Amniotic stem cell (primary cell): ENCODE measurements around the gene PACRGL.
"Not testable (repeated sequence)": the region's sequence is repeated elsewhere in the genome, so short reads cannot be mapped to it uniquely, and the experiment has no call there.

Source experiments
- DNase-seq: peaks from one replicate; lab custom pipeline; 2025; lab: John Stamatoyannopoulos, UW

Gene PACRGL

DNA sequence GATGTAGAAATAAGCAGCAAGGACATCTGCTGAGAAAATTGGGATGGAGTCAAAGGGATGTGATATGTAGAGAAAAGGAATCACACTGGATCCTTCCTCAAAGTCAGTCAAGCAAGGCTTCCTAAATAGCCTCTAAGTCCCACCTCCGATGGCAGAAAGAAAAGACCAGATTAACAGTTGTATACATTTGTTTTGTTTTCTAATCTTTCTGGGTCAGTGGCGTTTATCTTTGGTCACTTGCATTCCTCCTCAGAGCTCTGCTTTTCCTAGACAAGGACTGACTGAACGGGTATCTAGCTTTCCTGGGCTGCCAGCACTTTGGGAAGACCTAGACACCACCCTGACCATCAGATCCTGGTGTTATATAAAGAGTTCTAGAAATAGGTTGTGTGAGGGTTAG is 23.2 kb downstream of the PACRGL start:
- no peak for DNase-seq

DNA sequence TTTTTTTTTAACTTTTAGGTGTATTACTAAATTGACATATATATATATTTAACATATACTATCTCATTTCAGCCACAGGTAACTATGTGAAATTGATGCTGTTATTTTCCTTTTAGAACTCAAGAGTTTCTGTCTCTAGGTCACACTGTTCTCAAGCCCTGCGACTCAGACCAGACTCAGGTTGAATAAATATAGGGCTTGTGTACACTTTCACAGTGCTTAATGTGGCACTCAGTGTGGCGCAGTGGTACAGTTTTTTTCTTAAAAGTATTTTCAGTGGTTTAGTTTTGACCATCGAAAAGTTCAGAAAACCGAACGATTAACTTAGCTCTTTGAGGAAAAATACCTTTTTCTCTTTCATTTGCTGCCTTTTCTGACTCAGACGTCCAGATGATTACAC is 24.7 kb downstream of the PACRGL start:
- no peak for DNase-seq

DNA sequence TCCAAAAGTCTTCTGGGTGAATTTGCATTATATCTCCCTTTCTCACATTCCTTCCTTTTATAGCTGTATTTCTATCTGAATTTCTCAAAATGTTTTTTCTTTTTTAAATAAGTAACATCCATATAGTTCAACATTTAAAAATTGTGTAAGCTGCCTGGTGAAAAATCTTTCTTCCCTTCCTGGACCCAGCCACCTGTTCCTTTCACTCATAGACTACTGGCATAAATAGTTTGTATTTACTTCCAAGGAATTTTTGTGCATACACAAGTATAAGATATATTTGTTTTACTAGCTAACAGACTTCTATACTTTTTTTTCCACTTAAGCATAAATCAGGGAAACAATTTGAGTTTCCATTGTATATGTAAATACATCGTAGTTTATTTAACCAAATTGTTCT is 35.7 kb downstream of the PACRGL start:
- DNase-seq, result no peak

DNA sequence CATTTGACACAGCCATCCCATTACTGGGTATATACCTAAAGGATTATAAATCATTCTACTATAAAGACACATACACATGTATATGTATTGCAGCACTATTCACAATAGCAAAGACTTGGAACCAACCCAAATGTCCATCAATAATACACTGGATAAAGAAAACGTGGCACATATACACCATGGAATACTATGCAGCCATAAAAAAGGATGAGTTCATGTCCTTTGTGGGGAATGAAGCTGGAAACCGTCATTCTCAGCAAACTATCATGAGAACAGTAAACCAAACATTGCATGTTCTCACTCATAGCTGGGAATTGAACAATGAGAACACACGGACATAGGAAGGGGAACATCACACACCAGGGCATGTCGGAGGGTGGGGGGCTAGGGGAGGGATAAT is 45.7 kb downstream of the PACRGL start:
- DNase-seq, result not testable (repeated sequence)

DNA sequence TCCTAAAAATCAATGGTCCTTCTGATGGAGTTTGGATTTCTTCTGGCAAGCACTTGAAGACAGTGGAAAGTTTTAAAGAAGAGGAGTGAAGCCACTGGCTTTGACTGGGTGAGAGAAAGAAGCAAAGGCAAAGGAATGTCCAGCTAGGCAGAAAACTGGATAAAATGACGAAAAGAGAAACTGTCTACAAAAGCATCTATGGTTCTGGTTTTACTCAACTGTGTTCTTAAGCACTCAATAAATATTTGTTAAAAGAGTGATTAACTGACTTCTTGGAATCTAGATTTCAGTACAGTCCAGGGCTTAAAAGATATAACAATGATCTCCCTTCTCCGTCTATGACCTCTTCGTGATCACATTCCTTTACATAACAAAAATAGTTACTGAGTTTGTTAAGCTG is 52.4 kb downstream of the PACRGL start:
- DNase-seq, result no peak

DNA sequence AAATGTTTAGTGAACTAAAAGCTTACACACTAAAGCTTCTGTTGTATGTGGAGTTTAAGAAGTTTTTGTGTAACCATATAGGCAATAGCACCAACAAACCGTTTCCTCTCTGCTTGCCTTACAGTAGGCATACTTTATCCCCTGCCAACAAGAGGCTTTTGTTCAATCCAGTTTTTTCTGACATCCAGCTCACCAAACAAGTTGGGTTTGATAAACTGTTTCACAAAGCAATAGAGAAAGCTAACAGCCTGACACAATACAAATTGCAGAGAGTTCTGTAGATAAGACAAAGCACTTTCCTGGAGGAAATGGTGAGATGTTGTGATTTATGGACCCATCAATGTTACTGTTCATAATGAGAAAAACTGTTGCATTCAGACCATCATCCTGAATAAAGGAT is 53.8 kb downstream of the PACRGL start:
- DNase-seq, result no peak

DNA sequence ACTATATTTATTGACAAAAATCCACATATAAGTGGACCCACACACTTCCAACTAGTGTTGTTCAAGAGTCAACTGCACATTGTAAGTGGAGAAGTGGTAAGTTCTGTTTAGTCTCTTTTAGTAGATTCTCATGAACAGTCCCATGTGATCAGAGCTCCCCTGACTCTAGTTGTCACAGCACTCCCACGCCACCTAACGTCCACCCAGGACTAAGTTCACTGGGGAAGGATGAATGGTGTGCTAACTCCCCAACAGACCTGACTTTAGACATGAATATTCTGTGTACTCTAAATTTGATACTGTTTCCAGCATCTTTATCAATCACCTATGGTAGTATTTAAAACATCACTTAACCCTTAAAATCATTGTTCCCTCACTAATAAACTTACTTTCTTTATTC is 59.8 kb downstream of the PACRGL start:
- no peak for DNase-seq

DNA sequence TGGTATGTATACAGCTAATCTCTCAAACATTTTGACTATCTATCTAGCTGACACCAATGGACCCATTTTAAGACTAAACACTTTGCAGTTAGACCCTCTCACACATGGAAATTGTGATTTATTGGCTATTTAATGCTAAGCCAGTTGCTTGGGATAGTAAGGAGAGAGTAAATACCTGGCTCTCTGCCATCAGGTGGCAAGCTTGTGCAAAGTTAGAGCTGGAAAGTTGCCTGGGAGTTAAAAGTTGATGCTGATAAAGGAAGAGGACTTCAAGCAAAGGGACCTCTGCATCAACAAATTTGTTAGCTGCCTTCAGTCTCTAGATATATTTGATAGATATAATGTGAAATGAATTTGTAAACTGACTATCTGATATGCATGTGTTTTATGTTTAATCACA is 61.1 kb downstream of the PACRGL start:
- DNase-seq, result no peak

DNA sequence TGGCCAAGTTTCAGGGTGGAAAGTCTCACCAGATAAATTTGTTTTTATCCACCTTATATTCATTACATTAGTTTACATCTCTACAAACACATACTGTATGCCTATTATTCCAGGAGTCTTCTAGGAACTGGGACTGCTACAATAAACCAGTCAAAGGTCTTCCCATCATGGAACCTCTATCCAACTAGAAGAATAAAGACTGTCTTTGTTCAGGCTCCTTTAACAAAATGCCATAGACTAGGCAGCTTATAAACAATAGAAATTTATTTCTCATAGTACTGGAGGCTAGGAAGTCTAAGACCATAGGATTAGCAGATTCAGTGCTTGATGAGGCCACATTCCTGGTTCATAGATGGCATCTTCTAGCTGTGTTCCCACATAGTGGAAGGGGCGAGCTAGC is 61.6 kb downstream of the PACRGL start:
- DNase-seq, result no peak

DNA sequence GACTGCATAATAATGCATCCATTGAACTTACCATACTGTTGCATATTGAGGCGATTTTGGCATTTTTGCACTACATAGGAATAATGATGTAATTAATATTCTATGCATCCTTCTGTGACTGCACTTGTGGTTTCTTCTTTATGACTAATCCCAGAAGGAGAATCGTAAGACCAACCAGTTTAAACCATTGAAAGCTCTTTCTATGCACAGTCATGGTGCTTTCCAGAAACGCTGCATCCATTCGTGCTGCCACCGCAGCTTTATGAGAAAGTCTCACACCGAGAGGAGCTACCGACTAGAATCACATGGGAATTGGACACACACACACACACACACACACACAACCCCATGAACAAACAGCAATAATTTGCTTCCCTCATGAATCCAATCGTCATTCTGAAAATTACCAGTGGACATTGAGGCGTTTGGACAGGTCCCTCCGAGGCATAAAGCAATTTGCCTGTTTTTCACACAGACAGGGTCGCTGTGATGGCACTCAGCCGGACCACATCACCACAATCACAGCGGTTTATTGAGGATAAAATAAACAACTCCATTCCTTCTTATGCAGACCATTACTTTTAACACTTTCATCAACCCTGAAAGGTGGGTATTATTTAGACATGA is 64.2 kb downstream of the PACRGL start:
- DNase-seq, result no peak

DNA sequence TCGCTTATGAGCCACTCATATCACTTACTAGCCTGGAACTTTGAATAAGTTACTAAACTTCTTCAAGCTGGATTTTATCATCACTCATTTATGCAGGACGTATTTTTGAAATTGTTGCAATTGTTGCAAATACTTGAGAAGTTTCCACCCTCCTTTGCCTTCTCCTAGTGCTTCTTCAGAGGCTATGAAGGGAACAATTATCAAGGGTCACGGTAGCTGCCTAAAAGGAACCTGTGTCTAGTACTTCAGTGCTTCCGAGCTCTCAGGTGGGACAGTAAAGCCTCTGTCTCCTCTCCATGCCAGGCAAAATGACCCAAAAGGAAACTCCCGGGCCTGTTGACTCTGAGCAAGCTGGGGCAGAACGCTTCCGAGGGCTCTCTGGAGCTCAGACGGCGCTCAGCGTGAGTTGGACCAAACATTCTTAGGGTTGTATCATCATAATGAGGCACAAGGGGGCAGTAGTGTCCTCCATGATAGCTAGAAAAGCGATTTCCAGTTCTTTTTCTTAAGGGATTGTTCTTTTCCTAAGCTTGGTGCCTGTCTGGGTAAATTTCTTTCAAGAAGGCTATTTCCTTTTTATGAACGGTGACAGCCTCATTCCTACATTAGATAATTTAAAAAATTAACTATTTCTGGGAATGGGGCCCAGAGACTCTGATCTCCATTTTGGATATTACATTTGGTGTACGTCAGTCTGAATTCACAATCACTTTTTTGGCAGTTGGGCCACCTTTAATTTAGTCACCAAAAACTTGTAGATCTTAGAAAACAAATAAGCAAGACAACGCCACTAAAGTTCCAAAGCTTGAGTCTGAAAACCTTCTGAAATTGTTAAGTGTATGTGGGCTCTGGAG is 73.1 kb downstream of the PACRGL start:
- peak; percentile 58 for DNase-seq

DNA sequence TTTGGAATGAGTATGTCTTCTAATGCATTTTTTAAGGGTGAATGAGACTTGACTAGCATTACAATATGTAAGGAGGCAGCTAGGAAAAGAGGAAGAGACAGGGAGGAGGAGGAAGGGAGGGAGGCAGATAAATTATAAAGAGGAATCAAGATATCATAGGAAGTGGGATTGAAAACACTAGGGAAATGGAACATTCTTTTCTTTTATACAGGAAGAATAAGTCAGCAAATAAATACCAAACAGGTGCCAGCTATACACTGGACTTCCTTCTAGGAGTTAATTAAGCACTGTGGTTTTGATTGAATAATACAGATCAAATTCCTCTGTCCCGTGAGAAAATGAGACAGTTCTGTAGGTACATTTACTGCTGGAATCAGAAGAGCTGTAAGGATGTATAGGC is 78.6 kb downstream of the PACRGL start:
- DNase-seq, result no peak

DNA sequence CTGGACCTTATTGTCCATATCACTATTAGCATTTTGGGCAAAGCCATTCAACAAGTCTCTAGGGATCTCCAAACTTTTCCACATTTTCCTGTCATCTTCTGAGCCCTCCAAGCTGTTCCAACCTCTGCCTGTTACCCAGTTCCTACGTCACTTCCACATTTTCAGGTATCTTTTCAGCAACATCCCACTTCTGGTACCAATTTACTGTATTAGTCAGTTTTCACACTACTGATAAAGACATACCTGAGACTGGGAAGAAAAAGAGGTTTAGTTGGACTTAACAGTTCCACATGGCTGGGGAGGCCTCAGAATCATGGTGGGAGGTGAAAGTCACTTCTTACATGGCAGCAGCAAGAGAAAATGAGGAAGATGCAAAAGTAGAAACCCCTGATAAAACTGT is 82.9 kb downstream of the PACRGL start:
- not testable (repeated sequence) for DNase-seq

DNA sequence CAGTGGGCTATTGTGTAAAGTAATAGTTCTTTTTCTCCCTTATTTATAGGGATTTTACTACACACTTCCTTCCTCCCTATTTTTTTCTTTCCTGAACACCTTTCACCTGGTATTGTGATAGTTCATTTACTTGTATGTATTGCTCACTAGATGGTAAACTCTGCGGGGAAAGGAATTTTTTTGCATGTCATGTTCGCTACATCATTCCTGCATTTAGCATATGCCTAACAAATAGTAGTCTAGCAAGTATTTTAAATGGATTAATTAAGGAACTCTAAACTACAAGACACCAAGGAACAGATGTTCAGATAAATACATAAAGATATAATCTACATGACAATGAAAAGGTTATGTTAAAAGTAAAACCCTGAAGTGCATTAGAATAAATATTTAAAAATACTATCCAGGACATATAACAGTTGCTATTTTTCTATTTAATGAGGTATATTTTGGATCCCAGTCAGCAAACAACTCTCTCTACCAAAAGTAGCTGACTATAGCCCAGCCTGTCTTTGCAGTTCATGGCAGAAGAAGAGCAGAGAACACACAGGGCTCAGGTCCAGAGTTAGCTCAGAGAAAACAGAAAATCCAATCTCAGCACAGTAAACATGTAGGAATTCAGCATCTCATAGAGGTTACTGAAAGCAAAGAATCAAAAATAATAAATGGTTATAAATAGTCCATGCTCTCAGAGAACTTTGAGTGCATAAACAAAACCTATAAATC is 87.8 kb downstream of the PACRGL start:
- DNase-seq, result no peak
